HG03442 (cell line): Measurements from ENCODE around the gene KRT4.

Experiments
- ATAC-seq: cut with Tn5 transposase; IDR thresholded peaks from one replicate; pipeline ENCODE4 v1.9.1; 2021; ENCODE audit warnings: mild to moderate bottlenecking, moderate library complexity; ENCODE audit not compliant: unreplicated experiment

The KRT4 gene

DNA sequence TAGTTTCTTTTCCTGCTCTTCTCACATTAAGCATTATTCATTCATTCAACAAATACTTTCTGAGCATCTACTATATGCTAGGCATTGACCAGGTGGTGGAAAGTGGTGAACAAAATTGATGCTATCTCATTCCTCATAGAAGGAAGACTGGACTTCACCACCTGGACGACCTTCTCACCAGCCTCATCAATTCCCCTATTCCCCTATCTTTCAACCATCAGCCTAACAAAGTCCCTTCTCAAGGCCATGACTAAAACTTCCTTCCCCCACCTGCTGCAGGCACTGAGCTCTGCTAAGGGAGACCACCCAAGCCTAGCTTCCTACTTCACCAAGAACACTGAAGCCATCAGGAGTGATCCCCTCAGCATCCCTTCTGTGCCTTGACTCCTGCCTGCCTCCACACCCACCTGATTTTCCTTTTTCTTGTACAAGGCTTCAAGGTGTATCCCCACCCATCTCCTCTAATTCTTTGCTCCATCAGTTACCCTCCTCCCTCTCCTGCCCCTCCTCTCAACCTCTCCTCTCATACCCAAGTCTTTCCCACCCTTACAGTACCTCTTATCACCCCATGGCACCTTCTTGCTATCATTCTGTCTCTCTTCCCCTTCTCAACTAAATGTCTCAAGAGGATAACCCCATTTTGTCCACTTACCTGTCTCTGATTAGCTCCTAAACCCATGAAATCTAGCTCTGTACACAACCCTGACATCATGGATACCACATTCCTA, 56.3 kb downstream of the KRT4 start:
- no peak for ATAC-seq
